Liver (tissue), 9 donors: Measurements from ENCODE around the gene SYT17. TPM values are rescaled to one million over a fixed set of nuclear protein-coding genes. Genes with fewer than 3 reads are reported as not detected.

Experiments
- DNase-seq: peaks from one replicate; pipeline ENCODE4 v3.0.0-alpha.2; 2017; ENCODE audit warnings: low spot score
- H3K27ac ChIP-seq, 2 donors: one replicate each; pipeline ENCODE4 v1.7.0; 2013; ENCODE audit warnings: inconsistent platforms in 2 of 2, low read length in 2 of 2, control low read depth in 1 of 2, low read depth in 1 of 2, mild to moderate bottlenecking in 1 of 2
- H3K27me3 ChIP-seq, 4 donors: one replicate each; pipeline versions ENCODE4 v1.6.1 to v1.7.0; 2013; ENCODE audit warnings: low read length in 3 of 4, inconsistent platforms in 1 of 4, mild to moderate bottlenecking in 1 of 4, moderate library complexity in 1 of 4; ENCODE audit not compliant: control insufficient read depth in 4 of 4, insufficient read depth in 4 of 4
- H3K36me3 ChIP-seq, 4 donors: one replicate each; pipeline versions ENCODE4 v1.6.1 to v1.7.0; 2013; ENCODE audit warnings: low read length in 3 of 4, mild to moderate bottlenecking in 3 of 4, low read depth in 1 of 4, moderate library complexity in 1 of 4; ENCODE audit not compliant: control insufficient read depth in 4 of 4, insufficient read depth in 3 of 4
- H3K4me1 ChIP-seq, 4 donors: one replicate each; pipeline versions ENCODE4 v1.6.1 to v1.7.0; 2013; ENCODE audit warnings: low read length in 3 of 4, mild to moderate bottlenecking in 3 of 4, moderate library complexity in 1 of 4; ENCODE audit not compliant: control insufficient read depth in 4 of 4, insufficient read depth in 4 of 4
- H3K4me3 ChIP-seq, 3 donors: one replicate each; pipeline versions ENCODE4 v1.6.1 to v1.7.0; 2013; ENCODE audit warnings: low read length in 3 of 3, control low read depth in 1 of 3, low read depth in 1 of 3, mild to moderate bottlenecking in 1 of 3
- H3K9ac ChIP-seq, 2 donors: one replicate each; pipeline ENCODE4 v1.7.0; 2013; ENCODE audit warnings: low read length in 2 of 2, mild to moderate bottlenecking in 2 of 2, moderate library complexity in 2 of 2, control low read depth in 1 of 2, low read depth in 1 of 2
- H3K9me3 ChIP-seq, 4 donors: one replicate each; pipeline versions ENCODE4 v1.6.1 to v1.7.0; 2013; ENCODE audit warnings: low read length in 3 of 4; ENCODE audit not compliant: control insufficient read depth in 4 of 4
- ATF3 ChIP-seq: IDR thresholded peaks from 2 replicates; pipeline ENCODE4 v1.6.1; 2016; ENCODE audit warnings: antibody characterized with exemption
- EGR1 ChIP-seq, 2 donors: IDR thresholded peaks; 2 replicates each; pipeline ENCODE4 v1.6.1; 2016 to 2018; ENCODE audit warnings: antibody characterized with exemption in 2 of 2, low read depth in 2 of 2
- GABPA ChIP-seq, 2 donors: IDR thresholded peaks in 1 of 2; conservative IDR thresholded peaks in 1 of 2; 2 replicates each; pipeline ENCODE4 v1.6.1; 2016; ENCODE audit warnings: antibody characterized with exemption in 2 of 2, mild to moderate bottlenecking in 1 of 2, moderate library complexity in 1 of 2
- HNF4A ChIP-seq, 2 donors: conservative IDR thresholded peaks; 2 replicates each; pipeline ENCODE4 v1.6.1; 2016; ENCODE audit warnings: antibody characterized with exemption in 2 of 2, mild to moderate bottlenecking in 2 of 2
- HNF4G ChIP-seq: IDR thresholded peaks from 2 replicates; pipeline ENCODE4 v1.6.1; 2016; ENCODE audit warnings: antibody characterized with exemption
- JUND ChIP-seq, 2 donors: IDR thresholded peaks; 2 replicates each; pipeline ENCODE4 v1.6.1; 2016; ENCODE audit warnings: antibody characterized with exemption in 2 of 2
- RAD21 ChIP-seq, 2 donors: IDR thresholded peaks; 2 replicates each; pipeline ENCODE4 v1.6.1; 2016; ENCODE audit warnings: antibody characterized with exemption in 2 of 2, mild to moderate bottlenecking in 2 of 2
- SP1 ChIP-seq: IDR thresholded peaks from 2 replicates; pipeline ENCODE4 v1.6.1; 2018; ENCODE audit warnings: antibody characterized with exemption, mild to moderate bottlenecking
- TAF1 ChIP-seq: conservative IDR thresholded peaks from 2 replicates; pipeline ENCODE4 v1.6.1; 2016; ENCODE audit warnings: antibody characterized with exemption, mild to moderate bottlenecking
- YY1 ChIP-seq: IDR thresholded peaks from 2 replicates; pipeline ENCODE4 v1.6.1; 2016; ENCODE audit warnings: antibody characterized with exemption, mild to moderate bottlenecking
- WGBS: extraction: QIAGEN DNeasy Blood & Tissue Kit; methylation state at CpG from one replicate; pipeline ENCODE4 v1.1.7; 2013; 5-methylcytosine and 5-hydroxymethylcytosine counted together
- polyA plus RNA-seq, 2 donors: library from polyadenylated mRNA; stranded (reverse) in 1 of 2; unstranded in 1 of 2; fragments of 200-250 nt in 1 of 2; fragments of >200 nt in 1 of 2; fragmentation: Nextera tagmentation in 1 of 2; extraction: Ambion mirVana in 1 of 2; gene quantifications; one replicate each; pipeline versions ENCODE4 v1.2.1 to v1.2.3, GENCODE V29; 2013 to 2015
- total RNA-seq, 2 donors: library from RNA; depleted of rRNA; stranded (reverse); fragments of >200 nt; gene quantifications; one replicate each; pipeline ENCODE4 v1.2.3, GENCODE V29; 2014
- TF ChIP-seq, protein P1 (sequence below): IDR thresholded peaks from 2 replicates; pipeline ENCODE4 v1.6.1; 2016; ENCODE audit warnings: antibody characterized with exemption, mild to moderate bottlenecking
- TF ChIP-seq, protein P2 (sequence below): fragments of 150-350 bp; IDR thresholded peaks from 2 replicates; pipeline ENCODE4 v1.5.1; 2017; ENCODE audit warnings: improper control_type of control experiment, low read depth, low read length; ENCODE audit not compliant: missing input control
- donor health status: healthy.
- donor health status: healthy.
- donor health status: healthy.
- donor health status: healthy.
- donor health status: healthy.

The SYT17 gene
- total and polyA plus RNA-seq, 4 donors = 2.5 to 7.7 (median 5.5) TPM

DNA sequence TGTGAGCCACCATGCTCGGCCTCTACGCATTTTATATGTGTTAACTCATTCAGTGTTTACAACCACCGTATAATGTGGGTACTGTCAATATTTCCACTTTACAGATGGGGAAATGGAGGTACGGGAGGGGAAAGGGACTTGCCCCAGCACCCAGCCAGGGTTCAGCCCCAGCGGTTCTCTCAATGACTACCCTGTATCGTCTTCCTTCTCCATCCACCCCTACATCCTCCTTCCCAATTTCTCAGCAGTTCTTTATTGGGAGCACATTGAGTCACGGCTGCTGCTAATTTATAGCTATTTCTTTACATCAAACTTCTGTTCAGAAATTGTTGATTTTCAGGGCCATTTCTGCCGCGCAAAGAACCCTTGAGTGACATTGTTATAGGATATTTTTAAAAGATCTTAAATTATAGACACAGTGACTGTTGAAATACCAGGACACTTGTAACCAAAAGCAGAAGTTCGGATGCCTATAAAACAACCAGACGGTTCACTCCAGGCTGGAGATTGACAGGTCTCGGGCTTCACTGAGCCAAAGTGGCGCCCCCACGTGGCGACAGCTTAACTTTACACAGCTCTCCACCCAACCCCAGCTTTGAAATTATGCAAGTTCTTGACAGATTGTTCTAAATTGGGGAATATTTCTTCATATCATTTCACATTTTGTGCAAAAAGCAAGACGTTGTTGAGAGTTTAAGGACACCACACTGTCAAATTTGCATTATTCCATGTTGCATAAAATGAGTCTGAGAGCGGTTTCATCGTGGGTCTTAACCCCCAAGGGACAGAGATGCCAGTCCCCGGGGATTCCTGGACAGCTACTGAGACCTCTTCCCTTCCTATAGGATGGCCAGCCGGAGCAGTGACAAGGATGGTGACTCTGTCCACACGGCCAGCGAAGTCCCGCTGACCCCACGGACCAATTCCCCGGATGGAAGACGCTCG, 11.8 kb downstream of the SYT17 start:
- Histone ChIP-seq H3K27me3 (no peaks in the 10 kb centered on the region), H3K9ac (no peak overlapping the region), H3K36me3 (no peaks in the 10 kb centered on the region), H3K9me3 (no peaks in the 10 kb centered on the region), H3K4me3 (no peak overlapping the region), H3K4me1 (peaks cover 4 to 25% (median 6%) of the 10 kb centered on the region in 4 donors), H3K27ac (no peak overlapping the region)
- DNase-seq = peak; percentile 47
- 72% methylated on average over 27 of the region's 27 CpGs for WGBS
- TF ChIP-seq RAD21 (IDR thresholded peaks at IDR 0.05) = peak; percentile 58 to 78
- TF ChIP-seq, protein P1, sequence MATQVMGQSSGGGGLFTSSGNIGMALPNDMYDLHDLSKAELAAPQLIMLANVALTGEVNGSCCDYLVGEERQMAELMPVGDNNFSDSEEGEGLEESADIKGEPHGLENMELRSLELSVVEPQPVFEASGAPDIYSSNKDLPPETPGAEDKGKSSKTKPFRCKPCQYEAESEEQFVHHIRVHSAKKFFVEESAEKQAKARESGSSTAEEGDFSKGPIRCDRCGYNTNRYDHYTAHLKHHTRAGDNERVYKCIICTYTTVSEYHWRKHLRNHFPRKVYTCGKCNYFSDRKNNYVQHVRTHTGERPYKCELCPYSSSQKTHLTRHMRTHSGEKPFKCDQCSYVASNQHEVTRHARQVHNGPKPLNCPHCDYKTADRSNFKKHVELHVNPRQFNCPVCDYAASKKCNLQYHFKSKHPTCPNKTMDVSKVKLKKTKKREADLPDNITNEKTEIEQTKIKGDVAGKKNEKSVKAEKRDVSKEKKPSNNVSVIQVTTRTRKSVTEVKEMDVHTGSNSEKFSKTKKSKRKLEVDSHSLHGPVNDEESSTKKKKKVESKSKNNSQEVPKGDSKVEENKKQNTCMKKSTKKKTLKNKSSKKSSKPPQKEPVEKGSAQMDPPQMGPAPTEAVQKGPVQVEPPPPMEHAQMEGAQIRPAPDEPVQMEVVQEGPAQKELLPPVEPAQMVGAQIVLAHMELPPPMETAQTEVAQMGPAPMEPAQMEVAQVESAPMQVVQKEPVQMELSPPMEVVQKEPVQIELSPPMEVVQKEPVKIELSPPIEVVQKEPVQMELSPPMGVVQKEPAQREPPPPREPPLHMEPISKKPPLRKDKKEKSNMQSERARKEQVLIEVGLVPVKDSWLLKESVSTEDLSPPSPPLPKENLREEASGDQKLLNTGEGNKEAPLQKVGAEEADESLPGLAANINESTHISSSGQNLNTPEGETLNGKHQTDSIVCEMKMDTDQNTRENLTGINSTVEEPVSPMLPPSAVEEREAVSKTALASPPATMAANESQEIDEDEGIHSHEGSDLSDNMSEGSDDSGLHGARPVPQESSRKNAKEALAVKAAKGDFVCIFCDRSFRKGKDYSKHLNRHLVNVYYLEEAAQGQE = no peak
- TF ChIP-seq, protein P2, sequence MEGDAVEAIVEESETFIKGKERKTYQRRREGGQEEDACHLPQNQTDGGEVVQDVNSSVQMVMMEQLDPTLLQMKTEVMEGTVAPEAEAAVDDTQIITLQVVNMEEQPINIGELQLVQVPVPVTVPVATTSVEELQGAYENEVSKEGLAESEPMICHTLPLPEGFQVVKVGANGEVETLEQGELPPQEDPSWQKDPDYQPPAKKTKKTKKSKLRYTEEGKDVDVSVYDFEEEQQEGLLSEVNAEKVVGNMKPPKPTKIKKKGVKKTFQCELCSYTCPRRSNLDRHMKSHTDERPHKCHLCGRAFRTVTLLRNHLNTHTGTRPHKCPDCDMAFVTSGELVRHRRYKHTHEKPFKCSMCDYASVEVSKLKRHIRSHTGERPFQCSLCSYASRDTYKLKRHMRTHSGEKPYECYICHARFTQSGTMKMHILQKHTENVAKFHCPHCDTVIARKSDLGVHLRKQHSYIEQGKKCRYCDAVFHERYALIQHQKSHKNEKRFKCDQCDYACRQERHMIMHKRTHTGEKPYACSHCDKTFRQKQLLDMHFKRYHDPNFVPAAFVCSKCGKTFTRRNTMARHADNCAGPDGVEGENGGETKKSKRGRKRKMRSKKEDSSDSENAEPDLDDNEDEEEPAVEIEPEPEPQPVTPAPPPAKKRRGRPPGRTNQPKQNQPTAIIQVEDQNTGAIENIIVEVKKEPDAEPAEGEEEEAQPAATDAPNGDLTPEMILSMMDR = peak; percentile 51

- DNase-seq = no peak
- WGBS = 84% methylated on average over 4 of the region's 4 CpGs
Observed at GRCh38 chr16:19180741-19181140, 12.7 kb downstream of the SYT17 start.

More at GRCh38 chr16:19180741-19181140, 12.7 kb downstream of the SYT17 start:
- Histone ChIP-seq H3K36me3 (no peaks in the 10 kb centered on the region), H3K4me1 (peaks cover 4 to 27% (median 7%) of the 10 kb centered on the region in 4 donors), H3K4me3 (no peak overlapping the region), H3K9me3 (no peaks in the 10 kb centered on the region), H3K27ac (peak overlapping the region in 1 of 2 donors; percentile 31), H3K27me3 (no peaks in the 10 kb centered on the region), H3K9ac (no peak overlapping the region)
- TF ChIP-seq GABPA (IDR thresholded peaks at IDR 0.05 in 1 of 2, conservative IDR thresholded peaks at IDR 0.05 in 1 of 2) = no peak
- TF ChIP-seq RAD21 (IDR thresholded peaks at IDR 0.05) = no peak
- no peak for TF ChIP-seq JUND (IDR thresholded peaks at IDR 0.05)
- TF ChIP-seq HNF4G = no peak
- no peak for TF ChIP-seq EGR1 (IDR thresholded peaks at IDR 0.05; ENCODE audit: low read depth in 2 of 2)
- TF ChIP-seq, protein P2 = no peak
- no peak for TF ChIP-seq SP1
- peak; percentile 32 for TF ChIP-seq YY1
- TF ChIP-seq HNF4A (conservative IDR thresholded peaks at IDR 0.05) = peak in 1 of 2 donors; percentile 49
- TF ChIP-seq, protein P1 = no peak
- no peak for TF ChIP-seq TAF1
- no peak for TF ChIP-seq ATF3
